Measurements from ENCODE around the gene CDCA4.
A peak's percentile ranks its signal among the peaks of the same experiment; 100 is the strongest.
"Not testable (repeated sequence)": the region's sequence is repeated elsewhere in the genome, so short reads cannot be mapped to it uniquely, and the experiment has no call there.

CDCA4 gene

DNA sequence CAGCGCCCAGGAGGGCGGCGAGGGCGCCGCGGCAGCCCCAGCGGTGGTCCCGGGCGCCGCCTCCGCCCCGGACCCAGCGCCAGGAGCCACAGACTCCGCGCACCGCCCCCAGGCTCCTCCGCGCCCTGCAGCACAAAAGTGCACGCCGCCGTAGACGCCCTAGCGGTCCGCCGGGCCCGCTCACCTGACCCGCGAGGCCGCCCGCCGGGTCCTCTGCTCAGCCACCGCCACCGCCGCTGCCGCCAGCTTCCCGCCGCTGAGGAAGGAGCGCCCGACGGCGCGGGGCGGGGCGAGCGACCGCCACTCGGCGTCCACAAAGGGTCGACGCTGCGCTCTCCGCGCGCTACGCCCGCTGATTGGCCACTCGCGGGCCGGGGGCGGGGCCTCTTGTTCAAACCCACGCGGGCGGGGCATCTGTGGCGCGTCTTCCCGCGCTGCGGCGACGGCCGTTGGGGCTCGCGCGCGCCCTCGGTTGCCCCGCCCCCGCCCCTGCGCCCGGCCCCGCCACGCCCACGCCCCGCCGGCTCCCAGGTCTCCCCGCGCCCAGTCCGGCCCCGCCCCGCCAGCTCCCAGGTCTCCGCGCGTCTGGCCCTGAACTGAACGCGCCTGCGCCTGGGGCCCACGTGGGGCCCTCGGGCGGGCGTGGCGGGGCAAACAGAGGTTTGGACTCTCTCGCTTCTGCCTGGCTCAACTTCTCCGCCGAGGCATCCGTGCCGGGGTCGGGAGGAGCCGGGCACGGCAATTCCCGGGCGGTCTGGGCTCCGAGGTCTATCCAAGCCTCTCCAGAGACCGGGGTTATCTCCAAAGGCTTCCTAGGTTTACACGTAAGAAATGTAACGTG is at the start of gene CDCA4:
Gene CDCA4 (minus strand): TSS at position 269 of the 841 bp plus-strand sequence. CDS start 9,154 bp downstream, outside the sequence.
- intact Hi-C loops (cut with DNase I) = loop anchor here (1.0 to 2.0 kb wide), 2 partner anchors 24 to 36 kb away; partner anchors contain the start of gene CLBA1
- peak; percentile 93 to 100 (median 98) for DNase-seq

- intact Hi-C loops (cut with DNase I) = no loop called here
- DNase-seq = peak in 2 of 10 donors; percentile 65 to 77
These were observed 49.2 kb upstream of the CDCA4 start for GRCh38 chr14:105069871-105070759.

GRCh38 chr14:105069522-105069870 is 48.6 kb upstream of the CDCA4 start:
- intact Hi-C loops (cut with DNase I) = no loop called here
- DNase-seq = peak in 1 of 10 donors; percentile 34

GRCh38 chr14:105068818-105069217 is 47.9 kb upstream of the CDCA4 start:
- peak in 3 of 10 donors; percentile 26 to 57 (median 39) for DNase-seq
- intact Hi-C loops (cut with DNase I) = no loop called here

DNA sequence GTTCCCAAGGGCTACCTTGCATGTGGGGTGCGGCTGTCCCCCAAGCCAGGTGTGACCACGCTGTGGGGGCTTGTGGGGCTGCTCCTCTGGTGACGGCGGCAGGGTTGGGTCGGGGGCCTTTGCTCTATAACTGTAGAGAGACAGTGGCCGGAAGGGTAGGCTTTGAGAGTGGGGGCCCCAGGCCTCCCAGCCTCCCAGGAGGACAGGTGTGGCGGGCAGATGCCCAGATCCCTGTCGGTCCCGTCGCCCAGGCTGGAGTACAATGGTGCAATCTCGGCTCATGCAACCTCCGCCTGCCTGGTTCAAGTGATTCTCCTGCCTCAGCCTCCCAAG is 47.1 kb upstream of the CDCA4 start:
- DNase-seq = peak in 2 of 10 donors; percentile 47 to 77

DNA sequence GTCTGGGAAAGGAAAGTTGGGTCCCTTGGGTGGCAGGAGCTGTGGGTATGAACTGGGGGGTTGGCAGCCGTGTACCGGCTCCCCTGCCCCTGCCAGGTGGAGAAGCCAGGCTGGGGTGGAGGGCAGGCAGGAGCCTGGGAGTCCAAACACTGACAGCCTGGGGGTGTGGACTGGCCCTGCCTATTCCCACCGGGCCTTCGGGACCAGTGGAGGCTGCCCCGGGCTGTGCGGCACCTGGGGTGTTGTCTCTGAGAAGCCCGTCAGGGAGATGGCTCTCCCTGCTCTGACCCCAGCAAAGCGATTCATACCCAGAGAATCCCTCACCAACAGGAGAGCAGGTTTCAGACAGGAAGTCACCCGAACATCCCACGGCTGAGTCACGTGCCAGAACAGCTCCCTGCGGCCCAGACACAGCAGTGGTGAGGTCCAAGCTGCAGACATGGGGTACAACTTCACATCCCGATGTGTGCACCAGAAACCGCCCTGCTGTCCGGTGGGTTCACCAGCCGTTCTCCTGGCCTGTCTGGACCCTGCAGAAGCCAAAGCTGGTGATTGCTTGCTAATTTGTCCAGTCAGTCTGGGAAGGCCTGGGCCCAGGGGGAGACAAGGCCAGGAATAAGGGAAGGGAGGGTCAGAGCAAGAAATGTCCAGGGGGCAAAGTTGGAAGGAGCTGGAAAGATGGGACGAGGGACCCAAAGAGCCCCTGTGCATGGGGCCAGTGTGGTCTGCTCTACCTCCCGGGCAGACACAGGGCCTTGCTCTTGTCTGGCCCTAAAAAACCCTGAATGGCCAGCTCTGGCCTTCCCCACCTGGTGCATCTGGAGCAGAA is 46.5 kb upstream of the CDCA4 start:
- peak in 3 of 10 donors; percentile 19 to 72 (median 62) for DNase-seq
- intact Hi-C loops (cut with DNase I) = no loop called here

More for the DNA sequence above, 47.1 kb upstream of the CDCA4 start:
- intact Hi-C loops (cut with DNase I) = no loop called here

GRCh38 chr14:105066240-105067071 is 45.6 kb upstream of the CDCA4 start:
- DNase-seq = peak in 3 of 10 donors; percentile 64 to 81 (median 70)
- intact Hi-C loops (cut with DNase I) = no loop called here

- intact Hi-C loops (cut with DNase I) = no loop called here
- DNase-seq = peak in 4 of 10 donors; percentile 30 to 80 (median 70)
These were observed 44.7 kb upstream of the CDCA4 start, which contains the start of gene GPR132 for GRCh38 chr14:105065280-105066228. GPR132 (minus strand) TSS chr14:105065430; CDS start chr14:105055420, 10,010 bp downstream.

GRCh38 chr14:105064721-105065143 is 43.8 kb upstream of the CDCA4 start:
- peak in 4 of 10 donors; percentile 43 to 84 (median 76) for DNase-seq
- intact Hi-C loops (cut with DNase I) = no loop called here

GRCh38 chr14:105064001-105064400 is 43.1 kb upstream of the CDCA4 start:
- DNase-seq = peak in 2 of 10 donors; percentile 3 to 10
- intact Hi-C loops (cut with DNase I) = no loop called here

GRCh38 chr14:105063506-105063905 is 42.6 kb upstream of the CDCA4 start:
- DNase-seq = peak in 3 of 10 donors; percentile 31 to 70 (median 70)
- intact Hi-C loops (cut with DNase I) = not testable (repeated sequence)

GRCh38 chr14:105063056-105063455 is 42.2 kb upstream of the CDCA4 start:
- DNase-seq = peak in 3 of 10 donors; percentile 20 to 49 (median 30)
- intact Hi-C loops (cut with DNase I) = no loop called here

- intact Hi-C loops (cut with DNase I) = no loop called here
These were observed 41.2 kb upstream of the CDCA4 start for GRCh38 chr14:105062048-105062433.

DNA sequence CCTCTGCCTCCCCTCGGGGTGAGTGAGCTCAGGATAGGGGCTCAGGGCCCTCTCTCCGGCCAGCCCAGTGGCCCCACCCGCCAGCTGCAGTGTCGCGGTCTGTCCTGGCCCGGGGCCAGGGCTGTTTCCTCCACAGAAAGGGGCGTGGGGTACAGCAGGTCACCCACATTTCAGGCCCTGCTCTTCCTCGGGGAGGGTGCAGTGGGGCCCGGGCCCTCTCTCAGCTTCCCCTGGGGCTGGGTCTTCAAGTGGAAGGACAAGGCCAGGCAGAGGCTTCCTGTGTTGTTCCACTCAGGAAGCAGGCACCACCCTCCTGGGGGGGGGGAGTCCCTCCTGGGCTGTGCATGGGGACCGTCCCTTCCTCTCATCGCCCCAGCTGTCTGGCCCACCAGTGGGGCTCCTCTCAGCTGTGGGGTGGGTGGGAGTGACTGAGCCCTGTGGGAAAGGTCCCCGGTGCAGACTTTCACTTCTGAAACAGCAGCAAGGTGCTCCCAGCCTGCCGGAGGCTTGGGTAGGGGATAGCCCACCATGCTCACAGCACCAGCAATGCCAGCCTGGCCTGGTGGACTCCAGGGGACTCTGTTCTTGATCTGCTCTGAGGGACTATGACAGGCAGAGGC is 40.7 kb upstream of the CDCA4 start:
- peak in 3 of 10 donors; percentile 63 to 84 (median 74) for DNase-seq
- intact Hi-C loops (cut with DNase I) = no loop called here

More at GRCh38 chr14:105062048-105062433, 41.2 kb upstream of the CDCA4 start:
- peak in 3 of 10 donors; percentile 63 to 66 (median 65) for DNase-seq

- intact Hi-C loops (cut with DNase I) = no loop called here
- DNase-seq = peak in 3 of 10 donors; percentile 76 to 88 (median 85)
These were observed 40.0 kb upstream of the CDCA4 start for GRCh38 chr14:105060751-105061427.

- intact Hi-C loops (cut with DNase I) = no loop called here
- DNase-seq = peak in 3 of 10 donors; percentile 58 to 82 (median 65)
These were observed 39.2 kb upstream of the CDCA4 start for GRCh38 chr14:105059925-105060565.

Measured in posterior cingulate gyrus (tissue), 11 donors.